GM12801 (cell line): ENCODE results near the gene RPS24.

Experiments used
- CTCF ChIP-seq: IDR thresholded peaks from one replicate; pipeline ENCODE4 v1.5.1; 2011; ENCODE audit warnings: control low read depth; ENCODE audit not compliant: insufficient read length; ENCODE audit errors: extremely low read depth

The RPS24 gene

GRCh38 chr10:78015546-78015945, 18.1 kb upstream of the RPS24 start:
- no peak for TF ChIP-seq CTCF

GRCh38 chr10:78017856-78018255, 15.8 kb upstream of the RPS24 start:
- no peak for TF ChIP-seq CTCF

GRCh38 chr10:78019264-78019663, 14.4 kb upstream of the RPS24 start:
- no peak for TF ChIP-seq CTCF

GRCh38 chr10:78021201-78021600, 12.5 kb upstream of the RPS24 start:
- TF ChIP-seq CTCF: no peak

GRCh38 chr10:78023741-78024140, 9.9 kb upstream of the RPS24 start:
- no peak for TF ChIP-seq CTCF

- TF ChIP-seq CTCF: no peak
Observed at GRCh38 chr10:78025685-78026364, 7.8 kb upstream of the RPS24 start.

GRCh38 chr10:78028438-78029268, 5.0 kb upstream of the RPS24 start:
- TF ChIP-seq CTCF: no peak
